K562 (cell line): ENCODE measurements around the gene PDZK1IP1.
"Not testable (repeated sequence)": the region's sequence is repeated elsewhere in the genome, so short reads cannot be mapped to it uniquely, and the experiment has no call there.

Source experiments
- BDP1 ChIP-seq: IDR thresholded peaks from 3 replicates; pipeline ENCODE4 v1.6.1; 2011; ENCODE audit not compliant: insufficient read length, insufficient read depth
- CTCF ChIP-seq, 3 experiments: IDR thresholded peaks in 2 of 3; conservative IDR thresholded peaks in 1 of 3; 2 replicates each; pipeline ENCODE4 v1.5.1; 2011 to 2012; ENCODE audit warnings: low read length in 3 of 3, mild to moderate bottlenecking in 3 of 3, control low read depth in 2 of 3, improper control_type of control experiment in 1 of 3, inconsistent platforms in 1 of 3, low read depth in 1 of 3, mixed read lengths in 1 of 3, moderate library complexity in 1 of 3; ENCODE audit not compliant: insufficient read depth in 2 of 3
- KAT8 ChIP-seq: fragments of 450-650 bp; IDR thresholded peaks from 2 replicates; pipeline ENCODE4 v1.6.1; 2016; ENCODE audit warnings: low read depth, mild to moderate bottlenecking
- MAZ ChIP-seq, 2 experiments: fragments of 450-650 bp in 1 of 2; sonication (generic) in 1 of 2; formaldehyde crosslinking; IDR thresholded peaks in 1 of 2; conservative IDR thresholded peaks in 1 of 2; 2 replicates each; pipeline versions ENCODE4 v1.4.0 to v1.5.0; 2020; ENCODE audit warnings: mild to moderate bottlenecking in 1 of 2, missing genetic modification reagents in 1 of 2
- PURB ChIP-seq: sonication (generic); formaldehyde crosslinking; IDR thresholded peaks from 2 replicates; pipeline ENCODE4 v1.9.0; 2021; ENCODE audit warnings: low read depth, mild to moderate bottlenecking, missing genetic modification reagents

- not testable (repeated sequence) for TF ChIP-seq MAZ (CRISPR knock-in tag; conservative IDR thresholded peaks at IDR 0.05 in 1 of 2, IDR thresholded peaks at IDR 0.05 in 1 of 2); KAT8; CTCF (IDR thresholded peaks at IDR 0.05 in 2 of 3, conservative IDR thresholded peaks at IDR 0.05 in 1 of 3; ENCODE audit: insufficient read depth in 2 of 3, low read depth in 1 of 3, low read length in 3 of 3); BDP1; PURB (CRISPR knock-in tag)
Measured at GRCh38 chr1:47195981-47196380, 6.1 kb upstream of the PDZK1IP1 start.
